ENCODE results near the gene C16orf78. TPM values are rescaled to one million over a fixed set of nuclear protein-coding genes. Genes with fewer than 3 reads are reported as not detected.

The C16orf78 gene
- total and polyA plus RNA-seq, 2 donors (not counting 1 experiment from before 2014, with no cell fraction given) = not detected

DNA sequence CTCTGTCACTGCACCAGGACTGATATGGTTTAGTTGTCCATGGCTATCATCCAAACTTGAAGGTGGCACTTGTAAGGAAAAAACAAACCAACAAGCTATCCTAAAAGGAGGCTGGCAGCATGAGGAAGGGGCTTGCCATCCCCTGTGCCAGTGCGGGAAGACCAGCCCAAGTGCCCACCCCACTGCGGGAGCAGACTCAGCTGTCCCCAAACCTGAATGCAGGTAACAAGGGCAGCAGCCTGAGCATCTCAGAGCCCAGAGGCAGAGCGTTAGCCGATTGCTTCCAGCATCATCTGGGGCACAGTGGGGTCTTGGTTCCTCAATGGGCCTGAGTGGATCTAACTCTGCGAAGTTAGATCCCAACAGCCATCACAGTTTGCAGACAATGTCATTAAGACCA is 29.2 kb upstream of the C16orf78 start:
- DNase-seq (ENCODE audit: low read depth in 2 of 2) = no peak
- Histone ChIP-seq H3K36me3 (ENCODE audit: control insufficient read depth, insufficient read depth, low read length) (no peaks in the 10 kb centered on the region), H3K9ac (ENCODE audit: insufficient read depth, low read length) (no peak overlapping the region), H3K27me3 (ENCODE audit: control insufficient read depth, insufficient read depth, low read length) (no peaks in the 10 kb centered on the region), H3K9me3 (ENCODE audit: control insufficient read depth, insufficient read depth, low read depth, low read length) (no peaks in the 10 kb centered on the region), H3K79me2 (ENCODE audit: control insufficient read depth, insufficient read depth, low read length) (no peaks in the 10 kb centered on the region), H3K4me1 (ENCODE audit: control insufficient read depth, extremely low read depth, insufficient read depth, low read length) (no peaks in the 10 kb centered on the region), H3K27ac (ENCODE audit: insufficient read depth, low read length) (no peak overlapping the region), H2AFZ (ENCODE audit: low read length) (no peak overlapping the region), H4K20me1 (ENCODE audit: control insufficient read depth, extremely low read depth, insufficient read depth, low read length) (no peaks in the 10 kb centered on the region), H3K4me3 (replicated peaks in 1 of 4; ENCODE audit: control extremely low read depth in 1 of 4, insufficient read depth in 1 of 4, low read depth in 3 of 4, low read length in 4 of 4) (no peak overlapping the region), H3K4me2 (ENCODE audit: extremely low read depth, insufficient read depth, low read length) (no peak overlapping the region)
- no peak for TF ChIP-seq EZH2 (IDR thresholded peaks at IDR 0.05; ENCODE audit: low read length, missing control alignments)
- TF ChIP-seq, protein P1, sequence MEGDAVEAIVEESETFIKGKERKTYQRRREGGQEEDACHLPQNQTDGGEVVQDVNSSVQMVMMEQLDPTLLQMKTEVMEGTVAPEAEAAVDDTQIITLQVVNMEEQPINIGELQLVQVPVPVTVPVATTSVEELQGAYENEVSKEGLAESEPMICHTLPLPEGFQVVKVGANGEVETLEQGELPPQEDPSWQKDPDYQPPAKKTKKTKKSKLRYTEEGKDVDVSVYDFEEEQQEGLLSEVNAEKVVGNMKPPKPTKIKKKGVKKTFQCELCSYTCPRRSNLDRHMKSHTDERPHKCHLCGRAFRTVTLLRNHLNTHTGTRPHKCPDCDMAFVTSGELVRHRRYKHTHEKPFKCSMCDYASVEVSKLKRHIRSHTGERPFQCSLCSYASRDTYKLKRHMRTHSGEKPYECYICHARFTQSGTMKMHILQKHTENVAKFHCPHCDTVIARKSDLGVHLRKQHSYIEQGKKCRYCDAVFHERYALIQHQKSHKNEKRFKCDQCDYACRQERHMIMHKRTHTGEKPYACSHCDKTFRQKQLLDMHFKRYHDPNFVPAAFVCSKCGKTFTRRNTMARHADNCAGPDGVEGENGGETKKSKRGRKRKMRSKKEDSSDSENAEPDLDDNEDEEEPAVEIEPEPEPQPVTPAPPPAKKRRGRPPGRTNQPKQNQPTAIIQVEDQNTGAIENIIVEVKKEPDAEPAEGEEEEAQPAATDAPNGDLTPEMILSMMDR (conservative IDR thresholded peaks at IDR 0.05 in 1 of 2, IDR thresholded peaks at IDR 0.05 in 1 of 2; ENCODE audit: low read depth in 1 of 2, low read length in 2 of 2) = no peak

DNA sequence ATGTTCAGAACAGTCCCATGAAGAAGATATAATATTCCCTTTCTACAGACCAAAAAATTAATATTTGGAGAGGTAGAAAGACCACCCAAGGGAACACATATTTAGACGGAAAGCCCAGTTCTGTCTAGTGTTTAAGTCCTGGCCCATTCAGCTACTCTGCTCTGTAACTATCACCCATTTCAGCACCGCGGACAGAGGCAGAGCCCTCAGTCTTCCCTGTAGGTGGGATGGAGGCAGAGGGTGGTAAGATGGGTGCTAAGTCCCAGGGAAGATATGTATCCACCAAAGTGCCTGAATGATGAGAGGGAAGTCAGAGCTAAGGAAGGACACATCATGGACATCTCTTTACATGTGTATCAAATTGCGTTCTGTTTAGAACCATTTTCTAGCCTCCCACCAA is 27.8 kb upstream of the C16orf78 start:
- no peaks in the 10 kb centered on the region for H3K79me2 ChIP-seq (ENCODE audit: control insufficient read depth, insufficient read depth, low read length)

DNA sequence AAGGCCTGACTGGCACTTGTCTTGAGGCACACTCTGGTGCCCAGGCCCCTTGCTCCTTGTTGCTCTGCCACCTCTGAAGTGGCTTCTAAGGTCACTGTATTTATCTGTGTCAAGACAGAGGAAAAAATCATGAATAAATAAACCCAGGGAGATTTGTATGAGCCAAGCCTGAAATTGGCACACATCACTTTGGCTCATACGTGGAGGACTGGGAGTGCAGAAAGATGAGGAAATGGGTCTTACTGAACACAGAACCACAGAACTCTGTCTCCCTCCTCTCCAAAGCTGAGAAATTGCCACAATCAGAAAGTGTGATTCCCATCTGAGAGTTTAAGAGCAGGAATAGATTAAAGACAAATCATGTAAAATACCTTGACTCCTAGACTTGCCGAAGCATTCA is 27.1 kb upstream of the C16orf78 start:
- Histone ChIP-seq H3K27me3 (ENCODE audit: control insufficient read depth, insufficient read depth, low read length) (no peaks in the 10 kb centered on the region), H3K36me3 (ENCODE audit: control insufficient read depth, insufficient read depth, low read length) (no peaks in the 10 kb centered on the region), H2AFZ (ENCODE audit: low read length) (no peak overlapping the region), H4K20me1 (ENCODE audit: control insufficient read depth, extremely low read depth, insufficient read depth, low read length) (no peaks in the 10 kb centered on the region), H3K4me3 (replicated peaks in 1 of 4; ENCODE audit: control extremely low read depth in 1 of 4, insufficient read depth in 1 of 4, low read depth in 3 of 4, low read length in 4 of 4) (no peak overlapping the region), H3K79me2 (ENCODE audit: control insufficient read depth, insufficient read depth, low read length) (no peaks in the 10 kb centered on the region), H3K9me3 (ENCODE audit: control insufficient read depth, insufficient read depth, low read depth, low read length) (no peaks in the 10 kb centered on the region), H3K27ac (ENCODE audit: insufficient read depth, low read length) (no peak overlapping the region), H3K4me1 (ENCODE audit: control insufficient read depth, extremely low read depth, insufficient read depth, low read length) (no peaks in the 10 kb centered on the region), H3K9ac (ENCODE audit: insufficient read depth, low read length) (no peak overlapping the region), H3K4me2 (ENCODE audit: extremely low read depth, insufficient read depth, low read length) (no peak overlapping the region)
- TF ChIP-seq EZH2 (IDR thresholded peaks at IDR 0.05; ENCODE audit: low read length, missing control alignments) = no peak
- TF ChIP-seq, protein P1 (conservative IDR thresholded peaks at IDR 0.05 in 1 of 2, IDR thresholded peaks at IDR 0.05 in 1 of 2; ENCODE audit: low read depth in 1 of 2, low read length in 2 of 2) = no peak
- no peak for DNase-seq (ENCODE audit: low read depth in 2 of 2)

More for the DNA sequence above, 27.8 kb upstream of the C16orf78 start:
- DNase-seq (ENCODE audit: low read depth in 2 of 2) = no peak
- no peaks in the 10 kb centered on the region for H3K9me3 ChIP-seq (ENCODE audit: control insufficient read depth, insufficient read depth, low read depth, low read length)
- H3K9ac ChIP-seq (ENCODE audit: insufficient read depth, low read length) = no peak overlapping the region
- H3K36me3 ChIP-seq (ENCODE audit: control insufficient read depth, insufficient read depth, low read length) = no peaks in the 10 kb centered on the region
- no peaks in the 10 kb centered on the region for H3K27me3 ChIP-seq (ENCODE audit: control insufficient read depth, insufficient read depth, low read length)
- H3K4me3 ChIP-seq (replicated peaks in 1 of 4; ENCODE audit: control extremely low read depth in 1 of 4, insufficient read depth in 1 of 4, low read depth in 3 of 4, low read length in 4 of 4) = no peak overlapping the region
- no peaks in the 10 kb centered on the region for H4K20me1 ChIP-seq (ENCODE audit: control insufficient read depth, extremely low read depth, insufficient read depth, low read length)
- no peak overlapping the region for H3K4me2 ChIP-seq (ENCODE audit: extremely low read depth, insufficient read depth, low read length)
- no peak overlapping the region for H3K27ac ChIP-seq (ENCODE audit: insufficient read depth, low read length)
- no peak overlapping the region for H2AFZ ChIP-seq (ENCODE audit: low read length)
- no peaks in the 10 kb centered on the region for H3K4me1 ChIP-seq (ENCODE audit: control insufficient read depth, extremely low read depth, insufficient read depth, low read length)
- TF ChIP-seq, protein P1 (conservative IDR thresholded peaks at IDR 0.05 in 1 of 2, IDR thresholded peaks at IDR 0.05 in 1 of 2; ENCODE audit: low read depth in 1 of 2, low read length in 2 of 2) = no peak
